HuH-7 (cell line): Measurements from ENCODE around the gene CDK5.

ENCODE experiments used
- DNase-seq: peaks from one replicate; pipeline ENCODE4 v3.0.0; 2011; ENCODE audit warnings: low spot score

The CDK5 gene

DNA sequence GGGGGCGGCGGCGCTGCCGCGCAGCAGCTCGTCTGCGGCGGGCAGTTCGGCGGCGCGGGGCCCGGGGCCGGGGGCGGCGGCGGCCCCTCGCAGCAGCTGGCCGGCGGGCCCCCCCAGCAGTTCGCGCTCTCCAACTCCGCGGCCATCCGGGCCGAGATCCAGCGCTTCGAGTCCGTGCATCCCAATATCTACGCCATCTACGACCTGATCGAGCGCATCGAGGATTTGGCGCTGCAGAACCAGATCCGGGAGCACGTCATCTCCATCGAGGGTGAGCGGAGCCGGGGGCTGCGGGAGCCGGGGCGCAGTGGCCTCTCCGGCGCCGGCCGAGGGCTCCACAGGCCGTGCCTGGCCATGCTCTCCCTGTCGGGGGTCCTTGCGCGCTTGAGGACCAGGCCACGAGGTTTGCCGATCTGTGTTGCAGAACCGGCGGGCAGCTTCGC lies 29.1 kb upstream of the CDK5 start:
- DNase-seq = no peak

DNA sequence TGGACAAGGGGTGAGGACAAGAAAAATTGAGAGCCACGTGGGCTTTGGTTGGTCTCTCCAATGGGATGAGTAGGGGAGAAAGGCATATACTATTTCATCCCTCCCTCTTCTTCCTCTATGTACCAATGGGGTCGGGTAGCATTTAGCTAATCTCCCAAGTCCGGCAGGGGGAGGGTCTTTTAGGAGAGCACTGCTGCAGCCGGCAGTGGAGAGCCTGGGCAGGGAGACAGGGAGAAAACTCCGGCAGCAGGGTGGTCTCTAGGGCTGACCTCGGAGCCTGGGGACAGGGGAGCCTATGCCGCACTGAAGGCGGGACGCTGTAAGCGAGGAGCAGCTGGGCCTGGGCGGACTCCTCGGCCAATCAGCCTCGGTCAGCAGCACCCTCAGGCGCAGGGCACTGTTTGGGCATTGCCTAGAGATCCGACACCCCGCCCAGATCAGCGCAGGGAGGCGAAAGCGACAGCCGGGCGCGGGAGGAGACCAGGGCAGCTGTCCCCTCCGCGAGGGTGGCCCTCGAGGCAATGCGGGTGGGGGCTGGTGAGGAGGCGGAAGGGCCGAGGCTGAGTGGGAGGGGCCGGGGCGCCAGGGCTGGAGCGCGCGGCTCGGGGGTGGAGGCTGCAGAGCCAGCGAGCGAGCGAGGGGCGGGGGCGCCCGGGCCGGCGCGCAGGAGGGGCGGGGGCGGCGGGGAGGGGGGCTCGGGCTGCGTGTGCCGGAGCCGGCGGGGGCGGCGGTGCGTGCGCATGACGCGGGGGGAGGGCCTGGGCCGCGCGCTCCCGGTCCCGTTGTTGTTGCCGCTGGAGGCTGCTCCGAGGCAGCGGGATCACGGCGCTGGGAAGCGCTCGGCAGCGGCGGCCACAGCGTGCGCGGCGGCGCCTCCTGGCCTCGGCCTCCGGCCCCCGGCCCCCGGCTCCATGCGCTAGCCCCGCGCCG lies 28.3 kb upstream of the CDK5 start, which contains the start of gene AGAP3:
Gene AGAP3, plus strand, starts transcription at position 785 of the 930 bp plus-strand sequence. CDS start 267 bp downstream, outside the sequence.
- peak; percentile 96 for DNase-seq

DNA sequence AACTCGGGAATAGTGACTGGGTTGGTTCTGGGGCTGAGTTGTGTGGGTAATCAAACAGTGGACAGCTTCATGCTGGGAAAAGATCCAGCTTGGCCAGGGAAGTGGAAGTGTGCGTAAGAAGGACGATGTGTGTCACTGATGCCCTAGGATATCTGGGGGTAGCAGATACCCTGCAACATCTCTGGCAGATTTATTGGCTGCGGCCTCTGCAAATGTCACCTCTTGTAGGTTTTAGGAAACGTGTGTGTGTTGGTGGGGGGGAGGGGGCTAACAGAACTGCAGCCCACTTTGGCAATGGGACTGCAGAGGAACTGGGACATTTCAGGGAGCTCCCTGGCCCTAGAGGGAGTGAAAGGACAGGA lies 27.6 kb upstream of the CDK5 start:
- no peak for DNase-seq

DNA sequence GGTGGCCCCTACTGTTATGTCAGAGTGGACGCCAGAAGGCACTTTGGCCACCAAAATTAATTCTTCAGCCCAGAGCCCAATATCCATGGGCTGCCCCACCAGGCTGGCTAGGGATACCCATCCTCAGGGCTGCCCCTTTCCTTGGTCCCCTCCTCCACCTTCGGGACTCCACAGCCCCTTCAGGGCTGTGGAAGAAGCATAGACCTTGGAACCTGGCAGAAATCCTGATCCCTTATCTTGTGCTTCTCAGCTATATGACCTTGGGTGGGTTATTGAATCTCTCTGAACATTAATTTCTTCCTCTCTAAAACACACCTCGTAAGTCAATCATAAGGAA lies 26.1 kb upstream of the CDK5 start:
- DNase-seq = no peak

DNA sequence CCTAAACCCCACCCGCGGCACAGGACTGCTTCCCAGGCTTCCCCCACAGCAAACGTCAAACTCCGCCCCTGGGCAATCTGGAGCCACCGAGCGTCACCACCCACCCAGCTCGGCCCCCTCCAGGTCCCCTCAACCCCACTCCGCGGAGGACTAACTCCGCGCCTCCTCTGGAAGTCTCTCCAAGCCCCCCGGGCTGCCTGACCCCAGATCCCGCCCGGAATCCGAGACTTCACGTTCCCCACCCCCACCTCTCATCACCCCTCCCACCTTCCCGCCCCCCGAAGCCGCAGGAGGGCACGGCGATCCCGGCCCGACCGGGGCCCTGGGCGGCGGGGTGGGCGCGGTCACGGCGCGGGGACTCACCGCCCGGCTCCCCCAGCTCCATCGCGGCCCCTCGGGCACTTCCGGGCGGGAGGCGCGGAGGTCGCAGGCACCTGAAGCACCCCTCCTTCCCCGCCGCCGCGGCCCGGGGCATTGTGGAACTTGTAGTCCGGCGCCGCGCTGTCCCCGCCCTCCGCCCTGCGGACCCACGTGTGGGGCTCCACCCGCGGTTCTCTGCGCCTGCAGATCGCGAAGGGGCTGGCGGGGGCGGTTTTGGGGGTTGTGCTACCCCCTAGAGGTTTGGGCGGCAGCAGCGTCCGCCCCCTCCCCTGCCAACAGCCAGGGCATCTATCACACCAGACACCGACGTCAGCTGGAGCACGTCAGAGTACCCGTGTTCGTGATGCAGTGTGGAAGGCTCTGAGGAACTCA lies 25.6 kb upstream of the CDK5 start, which contains the start of gene TMUB1:
Gene TMUB1, minus strand, starts transcription at position 423 of the 753 bp plus-strand sequence. CDS start 930 bp downstream, outside the sequence.
- peak; percentile 85 for DNase-seq

DNA sequence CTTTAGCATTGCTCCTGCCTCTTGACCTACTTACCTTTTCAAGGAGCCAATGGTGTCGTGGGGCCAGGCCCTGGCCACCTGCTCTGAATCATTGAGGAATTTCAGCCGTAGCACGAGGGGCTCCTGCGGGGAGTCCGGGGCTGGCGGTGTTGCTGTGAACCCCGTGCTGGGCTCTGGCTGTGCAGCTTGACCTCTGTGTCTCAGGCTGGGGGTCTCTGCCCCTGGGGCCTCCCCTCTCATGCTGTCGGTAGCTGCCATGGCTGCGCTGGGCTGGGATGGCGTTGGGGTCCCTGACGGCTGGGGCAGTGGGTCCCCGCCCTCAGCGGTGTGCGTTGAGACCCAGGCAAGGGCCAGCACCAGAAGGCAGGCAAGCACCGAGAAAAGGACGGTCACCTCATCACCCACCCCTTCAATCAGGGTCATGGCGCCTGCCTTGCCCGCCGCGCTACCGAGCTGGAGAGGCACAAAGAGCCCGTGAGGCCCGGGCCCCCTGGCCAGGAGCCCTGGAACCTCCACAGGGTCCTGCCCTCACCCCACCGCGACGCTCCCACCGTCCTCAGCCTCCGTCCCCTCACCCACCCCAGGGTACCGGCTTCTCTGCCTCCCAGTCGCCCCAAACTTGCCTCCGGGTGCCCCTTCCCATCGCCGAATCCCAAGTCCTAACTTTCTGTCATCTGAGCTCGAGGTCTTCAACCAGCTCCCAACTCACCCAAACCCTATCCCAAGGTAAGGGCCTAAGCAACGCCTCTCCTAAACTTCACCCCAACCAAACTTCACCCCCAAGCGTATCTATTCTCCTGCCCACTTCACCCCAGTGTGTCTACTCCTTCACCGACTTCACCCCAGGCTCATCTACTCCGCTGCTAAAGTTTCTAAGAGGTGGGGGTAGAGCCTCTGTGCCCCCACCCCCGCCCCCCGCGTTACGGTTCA lies 24.7 kb upstream of the CDK5 start:
- DNase-seq = no peak

DNA sequence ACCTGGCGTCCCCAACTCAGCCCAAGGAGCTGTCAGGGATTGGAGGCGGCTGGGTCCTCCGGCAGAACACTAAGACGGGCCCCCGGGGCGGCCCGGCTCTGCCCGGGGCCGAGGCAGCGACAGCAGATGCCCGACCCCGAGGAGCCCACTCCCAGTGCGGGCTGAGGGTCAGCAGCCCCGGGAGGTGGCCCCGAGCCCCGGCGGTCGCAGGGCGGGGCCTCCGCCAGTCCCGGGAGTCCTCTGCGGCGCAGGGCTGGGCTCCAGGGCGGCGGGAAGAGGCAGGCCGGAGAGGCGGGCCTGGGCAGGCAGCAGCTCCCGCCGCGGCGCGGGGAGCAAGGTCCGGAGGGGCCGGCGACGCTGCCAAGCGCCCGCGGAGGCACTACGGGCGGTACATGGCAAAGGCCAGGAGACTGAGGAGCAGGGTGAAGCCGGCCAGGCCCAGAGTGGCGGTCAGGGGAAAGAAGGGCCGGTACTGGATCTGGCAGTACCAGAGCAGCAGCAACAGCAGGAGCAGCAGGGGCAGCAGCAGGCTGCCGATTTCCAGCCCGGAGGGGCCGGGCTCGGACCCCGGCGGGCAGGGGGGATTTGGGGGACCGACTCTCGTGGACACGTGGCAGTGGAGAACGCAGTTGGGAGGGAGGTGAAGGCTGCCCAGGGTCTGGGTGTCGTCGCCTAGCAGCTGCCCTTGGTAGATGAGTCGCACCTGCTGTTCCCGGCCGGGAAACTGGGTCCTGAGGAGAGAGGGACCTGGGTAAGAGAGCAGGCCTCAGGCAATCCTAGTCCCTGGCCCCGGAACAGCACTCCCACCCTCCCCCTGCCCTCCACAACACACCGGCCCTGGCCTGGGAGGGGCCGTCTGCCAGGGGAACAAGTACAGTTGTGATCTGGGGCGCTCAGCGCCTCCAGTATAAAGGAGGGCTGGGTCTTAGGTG lies 23.7 kb upstream of the CDK5 start:
- no peak for DNase-seq

DNA sequence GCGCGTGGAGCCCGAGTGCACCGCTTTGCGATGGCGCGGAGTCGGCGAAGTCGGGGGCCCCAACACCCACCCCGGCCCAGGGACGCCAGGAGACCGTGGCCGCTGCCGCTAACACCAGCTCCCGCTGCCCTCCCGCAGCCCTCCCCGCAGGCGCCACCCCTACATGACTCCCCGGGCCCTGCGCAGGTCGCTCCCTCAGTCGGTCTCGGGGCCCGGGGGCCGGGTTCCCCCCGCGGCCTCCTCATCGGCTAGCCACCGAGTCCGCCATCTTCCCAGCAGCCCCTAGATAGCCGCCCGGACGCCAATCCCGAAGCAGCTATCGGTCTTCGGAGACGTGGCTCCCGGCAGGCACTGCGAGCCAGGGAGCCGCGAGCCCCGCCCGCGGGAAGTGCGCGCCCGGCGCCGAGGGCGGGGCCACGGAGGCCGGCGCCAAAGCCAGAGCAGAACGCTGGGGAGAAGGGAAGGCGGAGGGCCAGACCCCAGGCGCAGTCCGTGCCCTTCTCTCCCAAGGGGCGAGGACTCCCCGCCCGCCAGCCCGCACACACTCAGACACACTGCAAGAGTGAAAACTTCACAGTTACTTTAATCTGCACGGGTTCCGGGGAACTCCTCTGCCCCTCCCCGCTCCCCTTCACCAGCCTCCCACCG lies 22.9 kb upstream of the CDK5 start, which contains the start of gene FASTK:
Gene FASTK, minus strand, starts transcription at position 288 of the 648 bp plus-strand sequence. Its CDS starts 43 bp downstream, at position 245.
- DNase-seq = peak; percentile 98

DNA sequence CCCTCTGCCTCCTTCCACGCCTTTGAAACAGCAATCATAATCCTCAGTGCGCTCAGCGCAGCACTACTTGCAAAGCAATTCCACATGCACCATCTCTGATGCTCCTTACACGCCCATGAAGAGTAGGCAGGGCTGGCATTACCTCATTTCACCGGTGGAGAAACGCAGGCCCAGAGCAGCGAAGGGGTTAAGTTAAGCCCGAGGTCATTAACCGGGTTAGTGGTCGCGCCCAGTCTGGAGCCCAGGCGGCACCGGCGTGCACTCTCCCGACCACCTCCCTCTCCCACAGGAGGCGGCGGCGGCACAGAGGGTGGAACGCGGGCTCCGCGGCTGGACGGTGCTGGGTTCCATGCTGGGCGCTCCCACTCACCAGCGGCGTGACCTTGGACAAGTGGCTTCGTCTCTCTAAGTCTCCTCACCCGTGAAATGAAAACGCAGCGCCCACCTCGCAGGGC lies 22.4 kb upstream of the CDK5 start:
- peak; percentile 52 for DNase-seq

DNA sequence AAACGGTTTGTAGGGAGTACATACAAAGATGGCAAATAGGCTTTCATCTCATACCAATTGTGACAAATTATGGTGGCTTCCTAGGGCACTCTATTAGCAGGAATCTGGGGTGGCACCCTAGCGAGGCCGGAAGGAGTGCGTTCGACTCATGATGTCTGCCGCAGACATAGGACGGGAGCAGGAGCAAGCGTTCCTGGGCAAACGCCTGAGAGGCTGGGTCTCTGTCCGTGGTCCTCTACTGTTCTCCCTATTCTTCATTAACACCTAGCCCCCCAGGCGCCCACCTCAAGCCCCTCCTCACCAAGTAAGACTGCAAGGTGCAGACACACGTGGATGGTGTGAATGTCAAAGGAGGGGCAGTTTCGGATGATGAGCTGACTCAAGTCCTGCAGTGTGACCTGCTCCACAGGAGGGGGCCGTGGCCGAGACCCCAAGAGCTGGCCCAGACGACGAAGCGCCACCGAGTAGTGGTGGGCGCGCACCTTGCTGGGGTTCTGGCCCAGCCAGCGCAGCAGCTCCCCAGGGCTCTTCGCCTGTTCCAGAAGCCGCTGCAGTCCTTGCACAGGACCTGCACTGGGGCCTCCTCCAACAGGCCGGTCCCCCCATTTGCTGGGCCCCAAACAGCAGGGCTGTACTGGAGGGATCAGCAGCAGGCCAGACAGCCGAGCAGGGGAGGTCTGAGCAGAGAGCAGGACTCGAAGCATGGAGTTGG lies 21.7 kb upstream of the CDK5 start:
- DNase-seq = no peak

DNA sequence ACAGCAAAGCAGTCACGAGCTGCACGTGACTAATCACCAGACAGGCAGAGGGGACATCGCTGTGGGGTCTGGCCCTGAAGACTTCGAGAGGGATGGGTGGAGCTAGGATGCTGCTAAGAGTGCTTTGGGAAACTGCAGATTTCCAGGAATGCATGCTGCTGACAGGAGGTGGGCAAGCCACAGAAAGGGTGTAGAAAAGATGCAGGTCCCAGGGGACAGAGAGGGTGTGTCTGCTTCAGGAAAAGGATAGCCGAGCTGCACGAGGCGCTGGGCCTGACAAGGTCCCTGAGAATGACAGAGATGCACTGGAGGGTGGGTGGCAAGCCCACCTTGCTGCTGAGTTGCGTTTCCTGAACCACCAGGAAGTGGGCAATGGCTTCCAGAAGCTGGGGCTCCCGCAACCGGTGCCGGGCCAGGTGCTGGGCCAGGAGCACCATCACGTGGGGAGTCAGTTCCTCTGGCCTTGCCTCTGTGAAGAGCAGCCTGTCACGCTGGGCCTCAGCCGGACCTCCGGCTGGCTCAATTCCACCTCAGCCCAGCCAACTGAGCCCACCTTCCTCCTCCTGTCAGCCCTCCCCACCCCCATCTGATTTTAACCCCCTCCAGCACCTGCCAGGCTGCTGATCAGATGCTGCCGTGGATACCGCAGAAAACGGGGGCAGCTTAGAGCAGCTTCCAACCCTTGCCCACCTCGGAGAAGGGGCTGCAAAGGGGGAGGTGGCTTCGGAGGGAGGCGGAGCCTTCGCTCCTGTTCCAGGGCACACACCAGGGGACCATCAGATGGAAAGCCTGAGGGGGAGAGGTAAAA lies 20.7 kb upstream of the CDK5 start:
- no peak for DNase-seq

DNA sequence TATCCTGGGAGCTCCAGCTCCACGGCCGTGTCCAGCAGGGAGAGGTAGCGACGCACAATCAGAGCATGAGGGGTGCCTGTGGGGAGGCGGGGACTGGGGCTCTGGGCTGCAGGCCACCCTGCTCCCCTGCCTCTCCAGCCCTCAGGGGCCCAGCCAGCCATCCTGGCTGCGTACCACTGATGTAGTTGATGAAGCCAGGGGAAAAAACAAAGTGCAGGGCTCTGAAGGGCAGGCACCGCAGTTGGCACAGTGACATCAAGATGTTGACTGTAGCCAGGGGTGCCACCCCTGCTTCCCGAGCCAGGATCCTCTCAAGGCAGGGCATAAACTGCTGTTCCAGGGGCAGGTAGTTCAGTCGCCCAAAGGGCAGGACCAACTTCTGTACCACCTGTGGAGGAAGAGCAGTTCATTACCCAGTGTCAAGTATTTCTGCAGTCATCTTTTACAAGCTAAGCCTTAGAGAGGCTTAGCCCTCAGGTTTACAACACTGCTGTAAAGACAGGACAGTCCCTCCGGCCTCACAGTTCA lies 20.1 kb upstream of the CDK5 start:
- no peak for DNase-seq

DNA sequence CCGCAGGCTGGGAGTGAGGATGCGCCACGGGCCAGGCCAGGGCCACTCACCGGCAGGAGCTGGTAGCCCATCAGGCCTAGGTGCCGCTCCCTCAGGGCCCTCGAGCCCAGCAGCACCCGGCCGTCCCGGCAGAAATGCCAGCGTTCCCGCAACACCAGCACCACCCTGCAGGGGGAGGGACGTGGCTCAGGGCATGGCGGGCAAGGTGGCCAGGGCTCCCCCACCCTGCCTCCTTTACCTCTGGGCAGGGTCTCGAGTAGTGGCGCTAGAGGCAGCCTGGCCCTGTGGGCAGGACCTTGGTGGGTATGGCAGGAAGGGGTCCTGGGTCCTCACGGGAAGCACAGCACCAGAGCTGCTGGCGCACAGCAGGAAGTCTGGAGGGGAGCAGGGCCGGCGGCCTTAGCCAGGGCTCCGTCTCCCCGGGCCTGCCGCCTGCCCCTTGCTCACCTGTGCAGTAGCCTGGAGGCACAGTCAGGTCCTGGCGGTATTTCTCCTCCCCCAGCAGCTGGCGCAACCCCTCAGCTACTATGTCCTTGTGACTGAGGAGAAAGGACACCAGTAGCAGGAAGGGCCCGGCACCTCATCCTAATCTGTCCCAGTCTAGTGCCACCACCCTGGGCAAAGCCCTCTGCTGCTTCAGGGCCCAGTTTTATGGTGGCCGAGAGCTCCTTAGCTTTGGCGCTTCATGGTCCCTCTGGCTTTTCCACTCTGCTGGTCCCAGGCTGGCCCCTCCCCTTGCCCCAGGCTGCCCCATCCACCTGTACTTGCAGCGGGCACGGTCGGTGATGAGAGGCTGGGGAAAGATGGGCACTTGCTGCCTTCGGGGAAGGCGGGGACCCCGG lies 19.4 kb upstream of the CDK5 start:
- DNase-seq = peak; percentile 73

DNA sequence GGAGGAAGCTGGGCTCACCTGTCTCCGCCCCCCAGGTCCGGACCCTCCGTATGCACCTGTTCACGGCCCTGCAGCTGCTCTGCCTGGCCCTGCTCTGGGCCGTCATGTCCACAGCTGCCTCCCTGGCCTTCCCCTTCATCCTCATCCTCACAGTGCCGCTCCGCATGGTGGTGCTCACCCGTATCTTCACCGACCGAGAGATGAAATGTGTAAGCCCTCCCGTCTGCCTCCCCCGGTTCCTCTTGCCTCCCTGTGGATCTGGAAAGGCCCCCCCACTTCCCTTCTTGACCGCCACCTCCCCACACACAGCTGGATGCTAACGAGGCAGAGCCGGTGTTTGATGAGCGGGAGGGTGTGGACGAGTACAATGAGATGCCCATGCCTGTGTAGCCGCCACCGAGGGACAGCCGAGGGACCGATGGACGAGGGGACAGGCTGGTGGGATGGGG lies 18.3 kb upstream of the CDK5 start:
- no peak for DNase-seq

DNA sequence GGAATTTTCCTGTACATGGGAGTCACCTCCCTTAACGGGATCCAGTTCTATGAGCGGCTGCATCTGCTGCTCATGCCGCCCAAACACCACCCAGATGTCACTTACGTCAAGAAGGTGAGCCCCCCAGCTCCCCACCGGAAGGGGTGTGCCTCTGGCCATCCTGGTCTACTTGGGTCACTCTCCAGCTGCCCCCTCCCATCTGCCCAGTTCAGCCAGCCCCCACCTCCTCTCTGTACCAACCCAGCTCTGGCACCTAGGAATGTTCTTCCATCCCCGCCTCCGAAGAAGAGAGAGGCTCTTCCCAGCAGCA lies 17.9 kb upstream of the CDK5 start:
- DNase-seq = no peak

DNA sequence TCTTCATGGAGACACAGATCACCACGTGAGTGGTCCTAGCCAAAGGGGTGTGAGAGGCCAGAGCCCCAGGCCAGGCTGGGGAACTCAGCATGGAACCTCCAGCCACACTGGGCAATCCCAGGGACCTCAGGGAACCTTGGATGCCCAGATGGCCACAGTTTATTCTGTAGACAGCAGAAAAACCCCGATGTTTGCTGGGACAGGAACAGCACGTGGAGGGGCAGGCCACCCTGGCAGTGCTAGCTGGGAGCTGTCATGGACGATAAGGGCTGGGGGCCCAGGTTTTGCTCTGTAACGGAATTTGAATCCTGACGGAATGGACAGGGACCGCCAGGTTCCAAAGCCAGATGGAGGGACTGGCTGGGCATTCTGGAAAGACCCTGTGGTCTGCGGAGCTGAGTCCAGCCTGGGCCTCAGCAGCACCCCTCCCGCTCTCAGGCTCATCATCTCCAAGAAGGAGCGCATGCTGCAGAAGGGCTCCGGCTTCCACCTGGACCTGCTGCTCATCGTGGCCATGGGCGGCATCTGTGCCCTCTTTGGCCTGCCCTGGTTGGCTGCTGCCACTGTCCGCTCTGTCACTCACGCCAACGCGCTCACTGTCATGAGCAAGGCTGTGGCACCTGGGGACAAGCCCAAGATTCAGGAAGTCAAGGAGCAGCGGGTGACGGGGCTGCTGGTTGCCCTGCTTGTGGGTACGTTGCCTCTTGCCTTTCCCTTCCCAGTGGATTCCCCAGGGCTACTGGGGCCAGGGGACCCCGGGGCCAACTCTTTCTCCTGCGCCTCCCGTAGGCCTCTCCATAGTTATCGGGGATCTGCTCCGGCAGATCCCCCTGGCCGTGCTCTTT lies 17.3 kb upstream of the CDK5 start:
- DNase-seq = no peak

DNA sequence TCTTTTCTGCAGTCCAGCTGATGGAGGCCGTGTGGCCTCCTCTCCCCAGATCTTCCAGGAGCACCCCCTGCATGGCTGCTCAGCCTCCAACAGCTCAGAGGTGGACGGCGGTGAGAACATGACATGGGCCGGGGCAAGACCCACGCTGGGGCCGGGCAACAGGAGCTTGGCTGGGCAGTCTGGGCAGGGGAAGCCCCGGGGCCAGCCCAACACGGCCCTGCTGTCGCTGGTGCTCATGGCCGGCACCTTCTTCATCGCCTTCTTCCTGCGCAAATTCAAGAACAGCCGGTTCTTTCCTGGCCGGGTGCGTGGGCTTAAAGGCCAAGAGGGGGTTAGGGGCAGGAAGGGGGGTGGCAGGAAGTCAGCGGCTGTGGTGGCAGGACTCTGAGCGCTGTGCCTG lies 16.3 kb upstream of the CDK5 start:
- DNase-seq = no peak
